Non-pigmented ciliary epithelial cell (primary cell): ENCODE results near the gene SLC7A6.

Experiments used
- DNase-seq: peaks from one replicate; pipeline ENCODE4 v3.0.0-alpha.2; 2010; ENCODE audit warnings: low read depth

The SLC7A6 gene

GRCh38 chr16:68257251-68257905, 6.9 kb upstream of the SLC7A6 start:
- no peak for DNase-seq

GRCh38 chr16:68257906-68258800, 6.2 kb upstream of the SLC7A6 start:
- DNase-seq = no peak

GRCh38 chr16:68259007-68259825, 5.1 kb upstream of the SLC7A6 start:
- DNase-seq = no peak

- no peak for DNase-seq
Measured at GRCh38 chr16:68263559-68264127, 683 bp upstream of the SLC7A6 start.

GRCh38 chr16:68265078-68265920, 973 bp downstream of the SLC7A6 start:
- DNase-seq = no peak

GRCh38 chr16:68267612-68268405, 3.5 kb downstream of the SLC7A6 start:
- DNase-seq = no peak

- no peak for DNase-seq
Measured at GRCh38 chr16:68269793-68270192, 5.5 kb downstream of the SLC7A6 start.

GRCh38 chr16:68270353-68270752, 6.0 kb downstream of the SLC7A6 start:
- DNase-seq = no peak

- DNase-seq = no peak
Measured at GRCh38 chr16:68272507-68273209, 8.3 kb downstream of the SLC7A6 start.

- no peak for DNase-seq
Measured at GRCh38 chr16:68273459-68273858, 9.1 kb downstream of the SLC7A6 start.

GRCh38 chr16:68273896-68274295, 9.6 kb downstream of the SLC7A6 start:
- no peak for DNase-seq

GRCh38 chr16:68274441-68274840, 10.1 kb downstream of the SLC7A6 start:
- no peak for DNase-seq

GRCh38 chr16:68275611-68276191, 11.4 kb downstream of the SLC7A6 start:
- no peak for DNase-seq

- no peak for DNase-seq
Measured at GRCh38 chr16:68276223-68276622, 11.9 kb downstream of the SLC7A6 start.

- no peak for DNase-seq
Measured at GRCh38 chr16:68279726-68280558, 15.6 kb downstream of the SLC7A6 start.

GRCh38 chr16:68281368-68282063, 17.2 kb downstream of the SLC7A6 start:
- DNase-seq = no peak

- no peak for DNase-seq
Measured at GRCh38 chr16:68282064-68282452, 17.7 kb downstream of the SLC7A6 start.

- no peak for DNase-seq
Measured at GRCh38 chr16:68283346-68283745, 19.0 kb downstream of the SLC7A6 start.
